Hippocampal formation (tissue), 2 donors: Measurements from ENCODE around the gene GIMAP5.

Experiments
- DNase-seq, 2 donors: peaks; one replicate each; lab custom pipeline; 2025; lab: John Stamatoyannopoulos, UW

Gene GIMAP5

GRCh38 chr7:150737265-150738055 is at the start of gene GIMAP5:
Gene GIMAP5 (plus strand): TSS chr7:150737418. CDS start chr7:150740885, 3,467 bp downstream.
- DNase-seq, result no peak

- DNase-seq, result no peak
Measured at GRCh38 chr7:150688630-150689029, 48.6 kb upstream of the GIMAP5 start.

- no peak for DNase-seq
Measured at GRCh38 chr7:150695654-150696053, 41.6 kb upstream of the GIMAP5 start.

GRCh38 chr7:150703209-150703608 is 34.0 kb upstream of the GIMAP5 start:
- no peak for DNase-seq

- no peak for DNase-seq
Measured at GRCh38 chr7:150715293-150715692, 21.9 kb upstream of the GIMAP5 start.

- no peak for DNase-seq
Measured at GRCh38 chr7:150715738-150716137, 21.5 kb upstream of the GIMAP5 start.

GRCh38 chr7:150716368-150716767 is 20.9 kb upstream of the GIMAP5 start, which contains the start of gene GIMAP1:
Gene GIMAP1 (plus strand): TSS chr7:150716613. CDS start chr7:150719048, 2,435 bp downstream.
- DNase-seq, result no peak

- DNase-seq, result no peak
Measured at GRCh38 chr7:150716939-150717338, 20.3 kb upstream of the GIMAP5 start.

GRCh38 chr7:150717814-150718420 is 19.3 kb upstream of the GIMAP5 start:
- no peak for DNase-seq

GRCh38 chr7:150719436-150719835 is 17.8 kb upstream of the GIMAP5 start:
- no peak for DNase-seq

GRCh38 chr7:150719960-150720891 is 17.0 kb upstream of the GIMAP5 start:
- no peak for DNase-seq

- no peak for DNase-seq
Measured at GRCh38 chr7:150721970-150722373, 15.2 kb upstream of the GIMAP5 start.

- no peak for DNase-seq
Measured at GRCh38 chr7:150722431-150722931, 14.7 kb upstream of the GIMAP5 start.

- no peak for DNase-seq
Measured at GRCh38 chr7:150723467-150723866, 13.8 kb upstream of the GIMAP5 start.

GRCh38 chr7:150727381-150727780 is 9.8 kb upstream of the GIMAP5 start:
- no peak for DNase-seq

GRCh38 chr7:150728011-150728410 is 9.2 kb upstream of the GIMAP5 start:
- no peak for DNase-seq

- DNase-seq, result no peak
Measured at GRCh38 chr7:150728609-150729008, 8.6 kb upstream of the GIMAP5 start.

- no peak for DNase-seq
Measured at GRCh38 chr7:150731916-150732315, 5.3 kb upstream of the GIMAP5 start.

GRCh38 chr7:150732786-150733481 is 4.3 kb upstream of the GIMAP5 start:
- no peak for DNase-seq

- DNase-seq, result no peak
Measured at GRCh38 chr7:150733482-150734095, 3.6 kb upstream of the GIMAP5 start.

- DNase-seq, result no peak
Measured at GRCh38 chr7:150734254-150734653, 3.0 kb upstream of the GIMAP5 start.
